NT2/D1 (cell line): ENCODE results near the gene NT5DC1.

ENCODE experiments used
- YY1 ChIP-seq: IDR thresholded peaks from 2 replicates; pipeline ENCODE4 v1.6.1; 2011; ENCODE audit not compliant: insufficient read length, insufficient read depth
- ZNF274 ChIP-seq: IDR thresholded peaks from 2 replicates; pipeline ENCODE4 v1.6.1; 2011; ENCODE audit warnings: mild to moderate bottlenecking, low read depth, low read length

DNA sequence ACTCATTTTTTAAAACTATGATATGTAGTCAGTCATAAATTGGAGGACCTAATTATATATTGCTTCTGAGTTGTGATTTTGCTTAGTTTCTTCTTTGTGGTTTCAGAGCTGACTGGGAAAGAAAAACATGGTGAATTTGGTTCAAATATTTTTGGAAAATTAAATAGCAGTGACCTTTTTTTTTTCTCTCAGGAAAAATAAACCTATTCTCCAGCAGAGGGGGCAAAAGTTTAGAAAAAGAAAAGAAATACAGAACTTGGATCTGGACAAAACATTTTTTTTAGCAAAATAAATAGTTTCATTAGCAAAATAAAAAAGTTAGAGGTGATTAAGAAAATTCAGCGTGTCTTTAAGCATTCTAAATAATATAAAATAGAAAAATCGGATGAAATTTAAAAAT lies 15.1 kb downstream of the NT5DC1 start:
- no peak for TF ChIP-seq YY1
- TF ChIP-seq ZNF274: no peak
